Frontal cortex (tissue), 4 donors: ENCODE measurements around the gene FAM120A. TPM values are rescaled to one million over a fixed set of nuclear protein-coding genes. Genes with fewer than 3 reads are reported as not detected.

Source experiments
- DNase-seq, 2 donors: peaks; one replicate each; pipeline ENCODE4 v3.0.0; 2012; ENCODE audit warnings: low spot score in 2 of 2
- FAIRE-seq: peaks from 2 replicates; lab custom pipeline; 2012; peaks lifted over from hg19 to GRCh38; lab: Jason Lieb, UNC
- total RNA-seq: library from RNA; depleted of rRNA; stranded (reverse); fragments of >200 nt; gene quantifications from one replicate; pipeline ENCODE4 v1.2.3, GENCODE V29; 2014
- donor health status: control.
- donor health status: control.
- donor health status: control.

The FAM120A gene
- total RNA-seq, 1 donor from 2014 or later = 67.7 TPM

DNA sequence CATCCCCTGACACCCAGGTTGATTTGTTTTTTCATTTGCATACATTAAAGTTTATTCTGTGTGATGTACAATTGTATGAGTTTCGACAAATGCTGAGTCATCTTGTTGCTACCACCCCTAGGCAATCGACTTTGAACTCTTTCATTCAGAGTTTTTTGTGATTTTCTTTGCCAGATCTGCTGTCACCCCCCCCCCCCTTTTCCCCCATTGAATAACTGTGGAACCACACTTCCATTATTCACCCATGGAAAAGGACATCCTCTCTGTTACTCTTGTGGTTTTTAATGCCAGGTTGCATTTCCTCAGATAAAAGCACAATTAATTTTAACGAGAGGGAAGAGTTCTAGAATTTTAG, 15.6 kb downstream of the FAM120A start:
- DNase-seq (no peak), FAIRE-seq (no peak)

GRCh38 chr9:93467462-93467861, 16.0 kb downstream of the FAM120A start:
- no peak for FAIRE-seq

GRCh38 chr9:93468763-93469456, 17.4 kb downstream of the FAM120A start:
- no peak for DNase-seq
- no peak for FAIRE-seq

More at GRCh38 chr9:93467462-93467861, 16.0 kb downstream of the FAM120A start:
- no peak for DNase-seq

- DNase-seq = no peak
- FAIRE-seq = no peak
Observed at GRCh38 chr9:93470391-93470790, 18.9 kb downstream of the FAM120A start.

DNA sequence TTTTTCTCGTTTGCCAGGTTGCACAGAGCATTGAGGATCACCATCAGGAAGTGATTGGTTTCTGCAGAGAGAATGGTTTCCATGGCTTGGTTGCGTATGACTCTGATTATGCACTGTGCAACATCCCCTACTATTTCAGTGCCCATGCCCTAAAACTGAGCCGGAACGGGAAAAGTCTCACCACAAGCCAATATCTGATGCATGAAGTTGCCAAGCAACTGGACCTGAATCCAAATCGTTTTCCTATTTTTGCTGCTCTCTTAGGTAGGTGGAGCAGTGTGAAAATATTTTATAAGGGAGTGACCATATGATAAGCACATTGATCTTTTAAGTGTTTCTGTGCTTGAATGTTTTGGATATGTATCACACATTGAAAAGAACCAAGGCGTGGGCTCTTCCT, 19.6 kb downstream of the FAM120A start:
- DNase-seq (no peak), FAIRE-seq (no peak)

DNA sequence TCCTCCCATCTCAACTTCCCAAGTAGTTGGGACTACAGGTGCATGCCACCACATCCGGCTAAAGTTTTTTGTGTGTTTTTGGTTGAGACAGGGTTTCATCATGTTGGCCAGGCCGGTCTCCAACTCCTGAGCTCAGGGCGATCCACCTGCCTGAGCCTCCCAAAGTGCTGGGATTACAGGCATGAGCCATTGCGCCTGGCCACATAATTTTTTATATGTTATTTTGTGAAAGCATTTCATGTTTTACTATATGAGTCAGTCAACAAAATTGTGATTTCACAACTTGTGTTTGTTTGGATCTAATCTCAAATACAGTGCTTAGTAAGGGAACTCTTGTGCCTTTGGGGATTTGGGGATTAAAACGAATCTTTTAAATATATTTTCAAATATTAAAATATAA, 21.9 kb downstream of the FAM120A start:
- FAIRE-seq (no peak), DNase-seq (no peak)

DNA sequence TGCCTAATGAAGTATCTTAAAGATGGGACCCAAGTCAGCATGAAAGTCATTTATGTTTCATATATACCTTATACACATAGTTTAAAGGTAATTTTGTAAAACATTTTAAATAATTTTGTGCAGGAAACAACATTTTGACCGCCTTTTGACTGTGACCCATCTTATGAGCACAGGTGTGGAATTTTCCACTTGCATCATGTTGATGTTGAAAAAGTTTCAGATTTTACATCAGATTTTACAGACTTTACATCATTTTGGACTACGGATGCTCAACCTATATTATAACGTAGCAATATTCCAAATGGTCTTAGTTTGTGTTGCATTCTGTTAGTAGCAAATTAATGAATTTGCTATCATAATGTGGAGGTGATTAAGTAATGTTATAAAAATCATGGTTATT, 23.6 kb downstream of the FAM120A start:
- FAIRE-seq (no peak), DNase-seq (no peak)

DNA sequence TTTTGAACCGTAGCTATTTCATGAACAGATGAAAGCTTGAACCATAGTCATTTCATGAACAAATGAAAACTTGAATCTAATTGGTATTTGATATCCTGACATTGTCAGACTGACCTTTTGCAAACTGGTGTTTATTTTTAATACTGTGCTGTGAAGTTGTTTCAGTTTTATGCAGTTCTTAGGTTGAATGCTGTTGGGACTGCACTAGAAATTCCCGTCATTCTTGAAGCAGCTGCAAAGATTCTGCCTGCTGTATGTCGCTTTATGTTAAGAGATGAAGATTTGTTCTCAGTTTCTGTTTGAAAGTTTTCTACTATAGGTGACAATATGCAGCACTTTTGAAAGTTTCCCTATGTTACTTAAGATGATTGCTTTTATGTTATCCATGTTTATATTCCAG, 24.4 kb downstream of the FAM120A start:
- FAIRE-seq (no peak), DNase-seq (no peak)

DNA sequence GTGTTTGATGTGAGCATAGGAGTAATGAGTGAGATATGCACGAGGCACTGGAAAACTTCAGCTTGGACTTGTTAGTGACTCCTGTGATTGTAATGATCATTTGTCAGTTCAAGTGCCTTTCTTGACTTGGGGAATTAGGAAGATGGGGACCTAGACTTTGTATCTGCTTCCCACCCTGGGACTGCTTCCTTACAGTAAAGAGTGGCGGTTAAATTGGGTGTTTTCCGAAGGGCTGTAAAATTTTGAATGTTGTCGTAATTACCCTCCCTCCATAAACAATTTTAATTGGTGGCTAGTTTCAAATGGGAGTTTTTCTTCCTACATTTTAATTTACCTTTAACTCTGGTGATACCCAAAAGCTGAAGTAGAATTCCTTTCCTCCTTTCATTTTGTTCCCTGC, 25.4 kb downstream of the FAM120A start:
- DNase-seq = no peak
- no peak for FAIRE-seq

GRCh38 chr9:93477397-93477796, 25.9 kb downstream of the FAM120A start:
- FAIRE-seq = no peak

GRCh38 chr9:93479726-93480125, 28.2 kb downstream of the FAM120A start:
- no peak for DNase-seq
- no peak for FAIRE-seq

More at GRCh38 chr9:93477397-93477796, 25.9 kb downstream of the FAM120A start:
- DNase-seq = no peak

DNA sequence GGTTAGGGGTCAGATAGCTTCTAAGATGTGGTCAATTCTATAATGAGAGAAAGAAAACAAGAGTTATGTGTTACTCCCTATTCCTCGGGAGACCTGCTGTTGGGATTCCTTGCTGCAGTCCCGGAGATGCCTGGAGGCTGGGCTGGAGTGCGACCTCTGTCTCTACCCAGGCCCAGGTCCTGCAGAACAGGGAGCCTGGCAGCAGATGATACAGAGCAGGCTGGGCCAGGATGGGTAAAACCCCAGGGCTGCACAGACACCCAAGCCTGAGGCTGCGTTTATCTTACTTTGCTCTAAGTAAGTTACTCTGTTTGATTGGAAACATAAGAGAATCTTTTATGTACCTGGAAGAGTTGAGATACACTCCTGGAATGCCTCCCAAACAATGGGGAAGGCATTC, 28.8 kb downstream of the FAM120A start:
- no peak for DNase-seq
- no peak for FAIRE-seq

- FAIRE-seq (no peak), DNase-seq (no peak)
Observed at GRCh38 chr9:93480728-93481324, 29.3 kb downstream of the FAM120A start.

DNA sequence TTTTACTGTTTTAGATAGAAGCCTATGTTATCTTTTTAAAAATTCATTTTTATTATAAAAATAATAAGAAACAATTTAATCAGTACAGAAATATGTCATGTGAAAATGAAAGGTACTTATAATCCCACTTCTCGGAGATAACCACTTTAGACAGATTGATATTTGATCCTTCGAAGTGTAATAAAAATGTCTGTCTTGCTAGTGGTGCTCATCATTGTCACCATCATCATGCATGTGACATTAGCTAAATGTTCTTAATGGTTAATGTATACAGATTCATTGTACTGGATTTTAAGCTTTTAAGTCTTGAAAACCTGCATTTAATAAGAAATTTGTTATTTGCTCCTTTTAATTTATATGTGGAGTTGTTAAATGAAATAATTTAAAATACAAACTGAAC, 32.0 kb downstream of the FAM120A start:
- DNase-seq (no peak), FAIRE-seq (no peak)

DNA sequence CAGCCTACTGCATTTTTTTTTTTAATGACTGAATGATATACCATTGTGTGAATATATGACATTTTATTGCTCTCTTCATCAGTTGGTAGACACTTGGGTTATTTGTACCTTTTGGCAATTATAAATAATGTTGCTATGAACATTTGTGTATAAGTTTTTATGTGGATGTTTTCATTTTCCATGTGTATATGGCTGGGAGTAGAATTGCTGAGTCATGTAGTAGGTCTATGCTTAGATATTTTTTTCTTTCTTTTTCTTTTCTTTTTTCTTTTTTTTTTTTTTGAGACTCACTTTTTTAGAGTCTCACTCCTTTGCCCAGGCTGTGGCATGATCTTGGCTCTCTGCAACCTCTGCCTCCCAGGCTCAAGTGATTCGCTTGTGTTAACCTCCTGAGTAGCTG, 34.8 kb downstream of the FAM120A start:
- DNase-seq = no peak
- FAIRE-seq = no peak

DNA sequence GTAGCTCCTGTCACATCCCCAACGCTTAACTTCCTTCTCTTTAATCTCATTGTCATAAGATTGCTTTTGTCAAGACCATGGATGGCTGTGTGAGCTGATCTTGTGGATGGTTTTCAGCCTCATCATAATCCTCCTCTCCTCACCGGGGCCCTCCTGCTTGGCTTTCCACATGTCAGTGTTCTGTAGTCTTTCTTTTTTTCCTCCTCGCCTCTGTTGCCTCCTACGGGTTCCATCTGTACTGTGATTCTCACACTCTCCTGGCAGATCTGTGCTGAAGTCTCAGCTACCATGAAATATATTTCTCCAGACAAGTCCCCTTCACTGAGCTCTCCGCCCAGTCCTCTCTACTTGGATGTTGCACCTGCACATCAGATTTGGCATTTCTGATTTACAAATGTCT, 36.8 kb downstream of the FAM120A start:
- FAIRE-seq (no peak), DNase-seq (no peak)

GRCh38 chr9:93491593-93492232, 40.2 kb downstream of the FAM120A start:
- no peak for FAIRE-seq
- DNase-seq = no peak

DNA sequence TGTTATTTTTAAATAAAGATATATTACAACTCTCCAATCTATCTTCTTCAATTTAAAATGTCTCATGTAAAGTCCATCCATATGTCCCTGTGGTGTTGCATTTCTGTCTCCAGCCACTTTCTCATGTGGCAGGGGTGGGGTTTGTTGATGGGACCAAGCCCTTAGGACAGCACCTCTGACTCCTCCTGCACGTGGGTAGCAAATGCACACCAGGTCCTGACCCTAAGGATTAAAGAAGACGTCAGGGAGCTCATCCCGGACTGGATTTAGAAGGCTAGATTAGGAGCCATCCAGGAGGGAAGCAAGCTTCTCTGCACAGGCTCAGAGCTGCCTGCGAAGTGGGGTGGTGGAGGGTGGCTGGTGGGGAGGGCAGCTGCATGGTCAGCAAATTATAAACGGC, 40.8 kb downstream of the FAM120A start:
- DNase-seq (no peak), FAIRE-seq (no peak)

DNA sequence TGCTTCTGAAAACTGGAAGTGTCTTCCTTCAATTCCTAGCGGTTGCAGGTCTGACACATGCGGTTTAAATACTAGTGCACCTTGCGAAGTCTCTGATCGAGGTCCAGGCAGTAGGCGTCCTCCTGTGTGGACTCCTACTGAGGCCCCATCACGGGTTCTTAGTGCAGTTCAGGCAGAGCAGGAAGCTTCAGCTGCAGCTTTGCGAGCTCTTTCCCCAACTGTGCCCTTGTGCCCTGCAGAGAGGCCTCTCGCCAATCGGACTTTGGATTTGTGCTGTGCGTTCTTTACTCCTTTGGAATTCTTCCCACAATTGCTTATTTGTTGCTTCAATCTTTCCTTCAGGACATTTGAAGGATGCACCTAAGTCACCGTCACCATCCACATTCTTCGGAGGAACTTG, 42.5 kb downstream of the FAM120A start:
- DNase-seq = no peak
- no peak for FAIRE-seq

DNA sequence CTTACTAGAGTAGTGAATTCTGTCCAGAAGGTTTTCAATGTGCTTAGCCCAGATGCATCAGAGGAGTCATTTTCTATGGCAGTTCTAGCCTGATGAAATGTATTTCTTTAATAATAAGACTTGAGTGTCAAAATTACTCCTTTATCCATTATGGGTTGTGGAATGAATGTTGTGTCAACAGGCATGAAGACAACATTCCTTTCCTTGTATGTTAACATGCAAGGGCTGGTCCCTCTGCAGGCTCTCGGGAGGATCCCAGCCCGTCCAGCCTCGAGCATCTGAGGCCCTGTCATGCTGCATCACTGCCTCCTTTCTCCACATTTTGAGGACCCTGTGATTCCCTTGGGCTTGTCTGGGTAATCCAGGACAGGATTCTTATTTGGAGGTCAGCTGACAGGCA, 44.8 kb downstream of the FAM120A start:
- DNase-seq (no peak), FAIRE-seq (no peak)

- DNase-seq = no peak
- no peak for FAIRE-seq
Observed at GRCh38 chr9:93500571-93501298, 49.2 kb downstream of the FAM120A start.
